NCI-H82 treated with DMSO at 0.1 percent for 48 hours (cell line): ENCODE results near the gene TP53I11.
A peak's percentile ranks its signal among the peaks of the same experiment; 100 is the strongest.

Experiments used
- DNase-seq: peaks from one replicate; lab custom pipeline; 2025; ENCODE audit not compliant: unreplicated experiment; lab: John Stamatoyannopoulos, UW

Gene TP53I11

DNA sequence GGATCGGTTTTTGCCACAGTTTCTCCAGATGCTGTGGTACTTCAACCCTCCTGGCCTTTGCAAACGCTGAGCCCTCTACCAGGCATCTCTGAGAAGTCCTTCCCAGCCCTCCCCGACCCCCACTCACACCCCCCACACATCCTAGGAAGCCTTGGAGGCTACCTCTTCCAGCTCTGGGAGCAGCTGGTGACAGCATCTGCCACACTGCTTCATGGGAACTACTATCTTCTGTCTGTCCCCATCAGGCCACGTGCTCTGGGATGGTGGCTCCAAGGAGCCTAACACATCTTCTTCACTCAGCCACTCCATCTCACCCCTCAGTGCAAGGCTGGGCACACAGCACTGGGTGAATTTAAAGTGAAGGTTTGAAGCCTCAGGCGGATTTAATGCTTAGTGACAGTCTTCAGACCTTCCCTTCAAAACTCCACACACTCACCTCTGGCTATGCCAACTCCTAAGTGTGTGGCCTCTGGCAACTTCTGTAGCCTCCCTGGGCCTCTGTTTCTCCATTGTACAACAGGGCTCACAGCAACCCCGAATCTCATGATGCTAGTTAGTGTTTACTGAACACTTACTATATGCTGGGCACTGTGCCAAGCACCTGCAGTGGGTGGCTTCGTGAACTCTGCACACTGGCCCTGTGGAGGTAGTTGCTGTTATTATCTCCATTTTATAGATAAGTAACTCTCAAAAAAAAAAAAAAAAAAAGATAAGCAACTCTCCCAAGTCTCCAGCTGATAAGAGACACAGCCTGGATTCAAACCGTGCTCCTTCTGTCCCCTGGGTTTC, 7.3 kb upstream of the TP53I11 start:
- peak; percentile 41 for DNase-seq

DNA sequence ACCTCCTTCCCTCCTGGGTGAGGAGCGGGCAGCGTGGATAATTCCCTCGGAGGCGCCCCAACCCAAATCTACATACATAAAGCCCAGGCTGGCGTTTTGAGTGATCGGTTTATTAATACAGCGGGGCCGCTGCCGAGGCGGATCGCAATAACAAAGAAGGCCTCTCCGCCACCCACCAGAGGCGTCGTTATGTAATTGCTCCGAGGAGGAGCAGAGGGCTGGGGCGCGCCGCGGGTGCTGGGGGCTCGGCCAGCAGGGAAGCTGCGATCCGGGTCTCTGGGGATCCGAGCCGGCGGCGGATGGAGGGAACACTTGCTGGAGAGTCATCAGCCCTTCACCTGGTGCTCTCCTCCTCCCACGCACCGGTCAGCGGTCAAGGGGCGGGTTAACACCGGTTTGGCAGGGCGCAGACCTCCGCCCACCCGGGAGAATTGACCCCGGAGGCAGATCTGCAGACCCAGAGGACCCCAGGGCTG, 6.4 kb upstream of the TP53I11 start:
- DNase-seq: no peak

DNA sequence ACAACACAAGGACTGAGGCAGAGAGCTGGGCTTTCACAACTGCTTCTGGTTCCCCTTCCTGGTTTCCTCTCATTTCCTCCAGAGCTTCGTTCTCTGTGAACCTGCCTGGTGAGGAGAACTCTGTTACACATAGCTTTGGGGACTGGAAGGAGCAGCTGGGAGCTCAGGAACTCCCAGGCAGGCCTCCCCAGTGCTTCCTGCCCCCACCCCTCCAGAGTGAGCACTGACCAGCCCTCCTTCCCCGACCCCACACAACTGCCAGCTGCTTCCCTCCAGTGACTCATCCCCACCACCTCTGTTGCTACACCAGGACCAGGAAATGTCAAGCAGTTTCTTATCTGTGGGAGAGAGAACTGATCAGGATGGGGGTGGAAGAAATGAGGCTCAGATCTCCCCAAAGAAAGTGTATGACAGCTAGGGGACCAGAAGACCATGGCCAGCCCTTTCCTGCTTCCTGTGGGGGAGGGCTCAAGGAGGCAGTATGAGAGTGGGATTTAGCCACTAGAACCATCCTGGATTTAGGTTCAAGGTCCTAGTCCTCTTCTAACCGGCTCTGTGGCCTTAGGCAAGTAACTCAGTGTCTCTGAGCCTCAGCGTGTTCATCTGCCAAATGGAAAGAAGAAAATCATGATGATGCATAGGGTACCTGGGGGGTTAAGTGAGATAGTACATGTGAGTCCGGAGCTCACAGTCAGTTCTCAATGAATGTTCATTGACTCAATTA, 4.5 kb upstream of the TP53I11 start:
- DNase-seq: no peak

DNA sequence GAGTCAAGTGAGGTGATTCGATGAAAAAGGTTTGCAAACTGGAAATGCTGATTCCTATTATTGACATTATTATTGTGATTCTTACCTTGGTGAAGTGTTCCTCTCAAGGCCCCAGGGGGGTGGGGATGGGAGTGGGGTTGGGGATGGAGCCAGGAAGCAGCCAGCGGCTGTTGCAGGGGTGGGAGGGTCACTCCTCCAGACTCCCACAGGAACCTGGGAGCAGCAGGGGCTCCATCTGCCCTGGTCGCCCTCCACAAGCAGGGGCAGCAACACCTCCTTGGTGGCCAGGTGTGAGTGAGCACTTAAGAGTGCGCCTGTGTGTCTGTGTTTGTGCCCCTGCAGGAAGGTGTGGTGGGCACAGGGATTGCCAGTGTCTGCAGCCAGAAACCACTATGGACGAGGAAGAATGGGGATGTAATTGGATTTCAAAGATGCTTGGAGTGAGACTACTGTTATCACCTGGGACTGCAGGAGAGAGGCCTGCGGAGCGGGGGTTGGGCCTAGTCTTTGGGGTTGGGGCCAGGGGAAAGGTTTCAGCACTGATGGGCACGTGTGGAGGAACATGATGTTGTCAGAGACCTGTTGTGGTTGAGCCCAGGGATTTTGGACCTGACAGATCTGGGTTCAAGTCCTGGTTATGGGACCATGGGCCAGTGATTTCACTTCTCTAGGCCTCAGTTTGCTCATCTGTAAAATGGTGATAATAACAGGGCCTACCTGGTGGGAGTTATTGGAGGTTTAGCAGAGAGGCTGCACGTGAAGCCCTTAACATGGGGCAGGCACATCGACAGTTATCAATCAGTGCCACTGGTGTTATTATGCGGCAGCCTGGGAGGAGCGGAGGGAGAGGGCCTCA, 3.6 kb upstream of the TP53I11 start:
- DNase-seq: peak; percentile 22

DNA sequence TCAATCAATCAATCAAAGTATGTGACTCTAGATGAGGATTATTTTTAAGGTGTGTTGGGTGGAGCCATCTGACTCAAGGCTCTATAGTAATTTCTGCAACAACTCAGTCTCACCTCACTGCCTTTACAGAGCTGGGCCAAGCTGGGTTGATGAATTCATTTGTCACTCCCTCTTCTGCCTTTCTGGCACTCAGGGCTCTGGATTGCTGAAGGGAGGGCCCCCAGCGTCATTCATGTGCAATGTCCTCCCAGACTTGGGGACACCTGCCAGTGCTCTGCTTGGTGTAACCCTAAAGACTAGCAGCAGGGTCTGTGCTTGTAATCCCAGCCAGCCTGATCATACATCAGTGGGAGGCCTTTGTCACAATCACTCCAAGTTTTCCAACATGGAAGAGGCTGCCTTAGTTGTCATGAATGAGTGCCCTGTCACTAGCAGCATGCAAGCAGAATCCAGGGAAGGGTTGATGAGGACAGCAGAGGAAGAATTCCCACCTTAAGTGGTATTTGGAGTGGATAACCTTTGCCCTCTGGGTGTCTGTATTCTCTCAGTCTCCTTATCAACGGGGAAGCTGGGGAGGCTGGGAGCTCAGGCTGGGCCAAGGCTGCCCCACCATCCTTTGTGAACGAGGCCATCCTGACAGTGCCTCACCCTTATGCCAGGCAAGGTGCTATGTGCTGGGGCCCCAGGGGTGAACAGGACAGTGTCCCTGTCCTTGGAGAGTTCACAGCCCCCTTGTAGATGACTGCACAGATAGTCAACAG, 2.0 kb upstream of the TP53I11 start:
- no peak for DNase-seq

DNA sequence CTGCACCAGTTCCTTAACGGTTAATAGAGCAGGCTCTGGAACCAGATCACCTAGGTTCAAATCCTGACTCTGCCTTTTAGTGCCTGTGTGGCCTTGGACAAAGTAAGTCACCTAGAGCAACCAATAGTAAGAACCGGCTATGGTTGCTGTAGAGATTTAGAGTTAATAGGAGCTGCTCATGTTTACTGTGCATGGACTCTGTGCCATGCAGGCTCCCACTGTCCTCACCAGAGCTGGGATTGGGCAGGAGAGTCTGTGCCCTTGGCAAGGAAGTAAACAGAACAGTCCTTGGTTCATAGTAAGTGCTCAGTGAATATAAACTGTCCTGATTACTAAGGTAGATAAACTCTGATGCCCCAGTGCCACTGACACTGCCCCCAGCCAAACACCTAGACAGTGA, 1.4 kb upstream of the TP53I11 start:
- DNase-seq: no peak

DNA sequence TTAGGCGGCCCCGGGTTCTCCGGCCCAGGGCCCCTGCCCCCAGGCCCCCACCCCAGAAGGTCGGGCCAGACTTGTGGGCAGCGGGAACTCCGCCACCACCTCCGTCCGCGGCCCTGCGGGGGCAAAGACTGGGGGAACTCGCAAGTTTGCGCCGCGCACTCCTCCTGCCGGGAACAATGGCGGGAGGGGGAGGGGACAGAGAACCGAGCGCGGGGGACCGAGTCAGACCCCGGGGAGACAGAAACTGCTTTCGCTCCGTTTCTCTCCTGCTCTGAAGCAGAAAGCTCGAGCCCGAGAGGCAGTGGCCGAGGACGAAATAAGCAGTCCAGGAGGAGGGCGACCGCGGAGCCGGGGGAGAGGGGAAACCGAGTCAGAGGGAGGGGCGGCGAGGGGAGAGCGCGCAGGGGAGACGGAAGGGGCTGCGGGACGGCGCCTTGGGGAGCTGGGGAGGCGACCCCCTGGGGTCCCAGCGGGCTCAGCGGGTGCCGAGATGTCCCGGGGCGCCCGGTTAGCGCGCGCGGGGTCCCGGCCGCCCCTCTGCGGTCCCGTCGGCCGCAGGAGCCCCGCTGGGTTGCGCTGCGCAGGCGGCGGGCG, 555 bp downstream of the TP53I11 start:
- no peak for DNase-seq

DNA sequence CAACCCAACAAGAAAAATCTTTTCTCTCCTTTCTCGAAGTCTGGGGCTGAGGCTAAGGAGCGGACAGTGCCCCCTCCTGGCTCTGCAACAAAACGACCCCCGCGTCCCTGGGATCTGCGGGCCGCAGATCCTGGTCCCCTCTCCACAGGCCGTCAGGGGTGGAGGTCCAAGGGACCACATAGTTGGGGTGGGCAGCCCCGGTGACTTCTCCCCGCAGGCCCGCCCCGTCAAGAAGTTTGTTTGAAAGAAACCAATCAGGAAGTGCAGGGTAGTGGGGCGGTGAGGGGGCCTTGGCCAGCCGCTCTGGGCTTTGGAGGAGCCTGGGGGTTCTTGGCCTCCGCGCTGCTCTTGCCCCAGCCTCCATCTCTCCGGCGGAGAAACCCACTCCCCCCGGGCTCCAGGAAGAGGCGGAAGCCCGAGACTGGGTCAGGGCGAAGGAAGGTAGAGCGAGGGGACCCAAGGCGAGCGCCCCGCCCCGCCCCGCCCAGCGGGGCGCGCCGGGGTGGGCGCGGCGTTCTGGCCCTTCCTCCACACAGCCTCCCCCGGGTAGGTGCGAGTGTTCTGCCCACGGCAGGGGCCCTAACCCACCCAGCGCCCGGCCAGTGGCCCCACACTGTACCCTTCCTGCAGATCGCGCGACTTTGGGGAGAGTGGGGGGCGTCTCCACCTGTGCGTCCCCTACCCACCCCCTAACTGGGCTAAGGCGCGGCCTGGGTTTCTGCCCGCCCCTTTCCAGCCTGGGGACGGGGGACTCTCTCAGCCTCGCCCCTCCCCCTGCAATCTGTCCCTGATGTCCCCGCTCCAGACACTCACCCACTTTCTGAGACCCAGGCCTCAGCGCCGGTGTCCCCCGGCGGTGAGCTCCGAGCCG, 1.3 kb downstream of the TP53I11 start:
- DNase-seq: peak; percentile 41

DNA sequence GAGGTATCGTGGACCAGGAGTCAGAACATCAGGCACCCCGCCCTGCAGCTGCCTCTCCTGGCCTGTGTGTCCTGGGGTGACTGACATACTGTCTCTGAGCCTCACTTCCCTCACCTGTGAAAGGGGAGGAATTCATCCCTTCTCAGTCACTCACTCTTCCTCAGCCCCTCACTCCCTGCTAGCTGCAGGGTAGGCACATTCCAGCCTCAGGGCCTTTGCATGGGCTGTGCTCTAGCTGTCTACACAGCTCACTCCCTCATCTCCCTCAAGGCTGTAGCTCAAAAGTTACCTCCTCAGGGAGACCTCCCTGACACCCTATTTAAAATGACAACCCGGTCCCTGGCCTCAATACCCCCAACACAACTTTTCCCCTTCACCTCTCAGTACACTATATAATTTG, 2.5 kb downstream of the TP53I11 start:
- no peak for DNase-seq

DNA sequence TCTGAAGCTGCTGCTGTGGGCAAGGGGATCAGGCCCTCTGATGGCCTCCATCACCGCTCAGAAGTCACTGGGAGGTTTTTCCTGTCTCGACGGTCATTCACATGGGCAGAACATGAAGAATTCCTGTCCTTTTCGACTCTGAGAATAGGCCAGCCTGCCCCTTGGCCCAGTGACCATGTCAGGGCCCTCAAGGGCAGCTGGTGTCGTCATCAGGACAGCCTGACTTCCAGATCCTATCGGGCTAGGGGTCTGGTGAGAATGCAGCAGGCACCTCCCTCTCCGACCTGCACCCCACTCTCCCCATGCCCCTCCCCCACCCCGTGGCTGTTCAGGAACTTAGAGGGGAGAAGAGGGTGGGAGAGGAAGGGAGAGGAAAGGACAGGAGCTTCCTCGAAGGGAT, 3.6 kb downstream of the TP53I11 start:
- DNase-seq: no peak

DNA sequence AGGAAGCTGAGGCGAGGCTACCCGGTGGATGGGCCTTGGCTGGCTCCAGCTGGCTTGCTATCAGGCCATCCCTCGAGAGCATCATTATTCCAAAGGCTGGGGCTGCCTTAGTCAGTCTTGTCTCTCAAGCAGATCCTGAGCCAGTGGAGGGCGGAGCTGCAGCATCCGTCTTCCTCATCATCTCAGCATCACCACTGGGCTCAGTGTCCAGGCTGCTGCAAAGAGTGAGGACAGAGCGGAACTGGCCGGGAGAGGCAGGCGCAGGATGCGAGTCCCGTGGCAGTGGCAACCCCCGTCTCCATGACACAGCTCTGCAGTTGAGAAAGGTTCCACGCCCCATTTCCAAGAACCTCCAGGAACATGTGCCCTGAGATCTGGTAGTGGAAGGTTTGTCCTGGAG, 4.4 kb downstream of the TP53I11 start:
- no peak for DNase-seq

DNA sequence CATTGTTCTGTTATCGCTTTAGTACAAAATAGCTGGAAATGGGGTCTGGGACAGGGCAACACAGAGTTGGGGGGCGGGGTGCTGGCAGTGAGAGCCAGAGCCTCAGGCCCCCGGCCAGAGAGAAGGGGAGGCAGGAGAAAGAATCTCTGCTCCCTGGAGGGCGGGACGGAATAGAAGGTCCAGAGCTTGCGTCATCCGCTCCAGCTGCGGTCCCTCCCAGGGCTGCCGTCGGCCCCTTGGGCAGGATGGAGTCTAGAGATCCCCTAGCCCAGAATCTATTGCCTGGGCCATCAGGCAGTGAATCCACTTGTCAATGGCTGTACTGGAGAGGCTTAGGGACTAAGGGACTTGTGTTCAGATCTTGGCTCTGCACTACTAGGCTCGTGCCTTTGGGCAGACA, 5.0 kb downstream of the TP53I11 start:
- no peak for DNase-seq

DNA sequence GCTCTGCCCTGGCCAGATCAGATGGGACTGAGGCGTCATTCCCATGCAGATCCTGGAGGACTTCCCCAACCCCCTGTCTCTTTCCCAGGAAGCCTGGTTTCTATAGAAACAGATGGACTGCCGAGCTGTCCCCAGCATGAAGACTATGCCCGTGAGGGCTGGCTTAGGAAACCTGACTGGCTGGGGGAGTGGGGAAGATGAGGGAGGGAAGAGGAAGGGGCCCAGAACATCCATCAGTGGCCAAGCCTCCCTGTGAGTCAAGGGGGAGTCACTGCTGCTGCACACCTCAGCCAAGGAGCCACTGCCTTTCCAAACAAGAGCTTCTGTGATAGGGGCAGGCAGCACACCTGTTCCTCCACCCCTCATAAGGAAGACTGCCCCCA, 5.8 kb downstream of the TP53I11 start:
- no peak for DNase-seq

DNA sequence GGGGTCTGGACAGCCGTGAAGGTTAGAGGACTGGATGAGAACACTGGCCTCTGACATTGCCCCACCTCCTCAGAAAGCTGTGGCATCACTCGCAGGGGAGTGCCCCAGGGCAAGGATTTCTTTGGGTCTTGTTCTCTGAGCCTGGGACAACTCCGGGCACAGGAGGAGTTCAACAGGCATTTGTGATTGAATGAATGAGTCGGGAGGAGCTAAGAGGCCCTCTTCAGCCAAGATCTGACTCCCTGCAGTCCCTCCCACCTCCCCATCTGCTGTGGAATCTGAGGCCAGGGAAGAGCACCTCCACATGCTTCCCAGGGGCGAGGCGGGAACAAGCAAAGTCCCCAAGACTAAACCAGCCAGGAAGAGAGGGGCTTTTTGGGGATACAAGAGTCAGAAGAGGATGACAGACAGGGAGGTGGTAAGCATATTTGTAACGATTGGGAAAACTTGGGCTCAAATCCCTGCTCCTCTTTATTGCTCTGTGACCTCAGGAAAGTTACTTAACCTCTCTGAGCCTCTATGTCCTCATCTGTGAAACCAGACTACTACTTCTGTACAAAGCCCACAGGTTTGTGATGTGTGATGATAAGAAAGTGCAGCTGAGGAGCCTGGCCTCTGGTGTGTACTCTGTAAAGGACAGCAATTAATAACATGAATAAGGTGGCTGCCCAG, 6.4 kb downstream of the TP53I11 start:
- no peak for DNase-seq

DNA sequence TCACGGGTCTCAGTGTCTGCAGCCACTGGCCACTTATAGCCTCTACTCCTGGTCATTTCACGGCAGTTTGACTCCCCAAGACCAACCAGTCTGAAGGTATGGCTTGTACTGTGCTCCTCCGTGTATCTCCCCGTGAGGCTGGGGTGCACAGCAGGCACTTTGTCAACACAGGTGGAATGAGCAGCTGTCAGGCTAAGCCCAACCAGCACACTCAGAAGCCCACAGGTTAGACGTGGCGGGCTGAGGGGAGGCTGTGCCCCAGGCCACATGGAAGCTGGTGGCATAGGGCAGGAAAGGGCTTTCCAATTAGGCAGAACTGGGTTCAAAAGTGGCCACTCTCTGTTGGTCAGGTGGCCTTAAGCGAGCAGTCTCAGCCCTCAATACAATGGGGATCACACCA, 7.0 kb downstream of the TP53I11 start:
- no peak for DNase-seq

DNA sequence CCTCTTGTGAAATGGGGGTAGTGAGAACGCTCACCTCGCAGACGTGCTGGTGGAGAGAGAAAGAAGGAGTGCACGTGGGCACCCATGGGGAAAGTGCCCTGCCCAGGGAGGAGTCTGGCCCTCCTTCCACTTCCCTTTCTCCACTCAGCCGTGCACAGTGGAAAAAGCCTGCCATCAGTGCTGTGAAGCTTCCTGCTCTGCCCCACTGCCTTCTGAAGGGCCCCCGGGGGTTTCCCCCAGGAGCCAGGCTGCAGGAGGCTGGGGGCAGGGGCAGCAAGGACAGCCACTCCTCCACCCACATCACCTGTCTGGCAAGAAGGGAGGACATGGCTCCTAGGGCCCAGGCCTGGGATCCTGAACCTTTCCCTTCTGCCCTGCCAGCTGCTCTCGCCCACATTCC, 7.6 kb downstream of the TP53I11 start:
- DNase-seq: no peak

DNA sequence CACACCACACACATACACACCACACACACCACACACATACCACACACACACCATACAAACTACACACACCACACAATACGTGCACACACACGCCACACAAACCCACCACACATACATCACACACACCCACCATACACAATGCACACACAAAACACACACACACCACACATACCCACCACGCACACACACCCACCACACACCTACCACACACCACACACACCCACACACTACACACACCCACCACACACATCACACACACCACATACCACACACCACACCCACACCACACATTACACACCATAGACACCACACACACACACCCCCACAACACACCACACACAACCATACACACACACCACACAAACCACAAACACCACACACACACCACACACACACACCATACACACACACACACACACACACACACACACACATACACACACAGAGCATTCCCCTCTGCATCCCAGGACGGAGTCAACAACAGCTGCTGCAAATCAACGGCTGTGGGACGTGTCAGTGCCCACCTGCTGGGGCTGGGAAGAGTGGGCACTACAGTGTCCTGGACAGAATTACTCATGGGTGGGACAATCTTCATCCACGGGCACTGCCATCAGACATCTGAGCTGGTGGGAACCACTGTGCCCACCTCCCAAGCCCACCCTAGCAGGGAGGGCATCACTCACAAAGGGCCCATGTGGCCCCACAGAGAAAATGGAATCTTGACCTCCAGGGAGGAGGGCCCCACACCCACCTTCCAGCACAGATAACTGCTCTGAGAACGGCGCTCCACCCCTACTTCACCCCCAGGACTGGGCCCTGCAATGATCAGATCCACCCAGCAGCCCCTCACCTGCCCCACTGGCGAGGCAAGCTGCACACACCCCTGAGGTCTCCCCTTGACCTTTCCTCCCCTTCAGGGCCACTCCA, 8.4 kb downstream of the TP53I11 start:
- DNase-seq: no peak
